ENCODE measurements around the gene RAD18. TPM values are rescaled to one million over a fixed set of nuclear protein-coding genes. Genes with fewer than 3 reads are reported as not detected.

RAD18 gene
- polyA plus RNA-seq, 3 donors = 1.9 to 6.9 (median 5.1) TPM

DNA sequence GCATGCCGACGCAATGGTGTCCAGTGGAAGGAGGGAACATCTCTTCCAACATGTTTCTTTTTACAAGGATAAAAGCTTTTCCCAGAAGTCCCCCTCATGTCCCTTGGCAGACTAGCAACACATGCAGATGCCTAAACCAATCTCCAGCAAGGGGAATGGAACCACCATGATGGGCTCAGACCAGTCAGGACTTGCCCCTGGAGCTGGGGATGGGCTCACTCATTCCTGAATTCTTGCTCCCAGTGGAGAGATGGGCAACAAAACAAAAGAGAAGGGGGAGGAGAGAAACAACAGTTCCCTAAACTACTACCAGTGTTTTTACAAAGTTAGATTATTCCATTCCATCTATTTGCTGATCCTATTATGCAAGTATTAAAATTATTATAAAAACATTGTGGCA, 117.1 kb downstream of the RAD18 start:
- no CpG with 5 or more reads among the region's 2 CpGs for whole genome bisulfite sequencing (ENCODE audit: insufficient coverage)
- Mint-ChIP-seq H3K9me3 (no peaks in the 10 kb centered on the region), H3K36me3 (no peaks in the 10 kb centered on the region), H3K4me1 (no peaks in the 10 kb centered on the region), H3K27ac (no peak overlapping the region), H3K27me3 (ENCODE audit: low read depth in 3 of 3) (peaks cover 0 to 2% (median 1%) of the 10 kb centered on the region in 3 donors), H3K4me3 (no peak overlapping the region)
- no peak overlapping the region for H2AFZ ChIP-seq (ENCODE audit: insufficient read depth, low read depth, low read length, poor library complexity, severe bottlenecking)
- no peaks in the 10 kb centered on the region for H4K20me1 ChIP-seq (ENCODE audit: insufficient read depth, low read length)
- H3K36me3 ChIP-seq (replicated peaks in 1 of 2; ENCODE audit: control insufficient read depth in 1 of 2, insufficient read depth in 2 of 2, low read length in 2 of 2) = no peaks in the 10 kb centered on the region
- no peak overlapping the region for H3K4me3 ChIP-seq (replicated peaks in 1 of 3; ENCODE audit: low read depth in 2 of 3, low read length in 3 of 3)
- no peaks in the 10 kb centered on the region for H3K79me2 ChIP-seq (ENCODE audit: insufficient read depth, low read length)
- H3K27ac ChIP-seq (ENCODE audit: low read depth in 1 of 2, low read length in 2 of 2) = no peak overlapping the region
- no peaks in the 10 kb centered on the region for H3K27me3 ChIP-seq (ENCODE audit: control insufficient read depth in 2 of 2, insufficient read depth in 2 of 2, low read length in 2 of 2)
- no peak overlapping the region for H3K9ac ChIP-seq (ENCODE audit: insufficient read depth, low read length, poor library complexity, severe bottlenecking)
- intact Hi-C loops (cut with micrococcal nuclease) = no loop called here
- TF ChIP-seq, protein P1, sequence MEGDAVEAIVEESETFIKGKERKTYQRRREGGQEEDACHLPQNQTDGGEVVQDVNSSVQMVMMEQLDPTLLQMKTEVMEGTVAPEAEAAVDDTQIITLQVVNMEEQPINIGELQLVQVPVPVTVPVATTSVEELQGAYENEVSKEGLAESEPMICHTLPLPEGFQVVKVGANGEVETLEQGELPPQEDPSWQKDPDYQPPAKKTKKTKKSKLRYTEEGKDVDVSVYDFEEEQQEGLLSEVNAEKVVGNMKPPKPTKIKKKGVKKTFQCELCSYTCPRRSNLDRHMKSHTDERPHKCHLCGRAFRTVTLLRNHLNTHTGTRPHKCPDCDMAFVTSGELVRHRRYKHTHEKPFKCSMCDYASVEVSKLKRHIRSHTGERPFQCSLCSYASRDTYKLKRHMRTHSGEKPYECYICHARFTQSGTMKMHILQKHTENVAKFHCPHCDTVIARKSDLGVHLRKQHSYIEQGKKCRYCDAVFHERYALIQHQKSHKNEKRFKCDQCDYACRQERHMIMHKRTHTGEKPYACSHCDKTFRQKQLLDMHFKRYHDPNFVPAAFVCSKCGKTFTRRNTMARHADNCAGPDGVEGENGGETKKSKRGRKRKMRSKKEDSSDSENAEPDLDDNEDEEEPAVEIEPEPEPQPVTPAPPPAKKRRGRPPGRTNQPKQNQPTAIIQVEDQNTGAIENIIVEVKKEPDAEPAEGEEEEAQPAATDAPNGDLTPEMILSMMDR (IDR thresholded peaks at IDR 0.05) = no peak
- H3K4me1 ChIP-seq (ENCODE audit: control insufficient read depth in 1 of 2, insufficient read depth in 2 of 2, low read length in 2 of 2) = no peaks in the 10 kb centered on the region
- DNase-seq = no peak
- H3K4me2 ChIP-seq (replicated peaks; ENCODE audit: extremely low read depth, low read length, poor library complexity, severe bottlenecking) = no peak overlapping the region
- H3K9me3 ChIP-seq (replicated peaks in 1 of 2; ENCODE audit: control insufficient read depth in 1 of 2, insufficient read depth in 1 of 2, low read length in 2 of 2) = no peaks in the 10 kb centered on the region

DNA sequence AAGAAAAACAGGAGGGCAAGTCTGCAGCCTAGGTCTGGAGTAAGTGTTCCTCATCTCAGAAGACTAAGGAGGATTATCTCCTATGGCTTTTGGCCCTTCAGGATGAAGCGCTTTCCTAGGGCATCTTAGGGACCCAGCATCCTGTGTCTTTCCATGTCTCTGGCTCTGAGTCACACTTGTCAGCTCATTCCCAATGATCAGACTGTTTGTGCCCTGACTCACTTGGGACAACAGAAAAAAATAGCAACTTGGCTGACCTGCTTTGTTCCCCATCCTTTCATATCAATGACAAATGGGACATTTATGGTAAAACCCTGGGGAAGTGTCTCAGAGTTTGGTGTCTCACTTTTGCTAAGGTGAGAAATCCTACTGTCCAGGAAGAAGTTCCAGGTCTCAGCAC, 117.6 kb downstream of the RAD18 start:
- Mint-ChIP-seq H3K27me3 (ENCODE audit: low read depth in 3 of 3) (peaks cover 0 to 2% (median under 1%) of the 10 kb centered on the region in 3 donors), H3K4me1 (no peaks in the 10 kb centered on the region), H3K36me3 (no peaks in the 10 kb centered on the region), H3K9me3 (no peaks in the 10 kb centered on the region), H3K27ac (no peak overlapping the region), H3K4me3 (no peak overlapping the region)
- Histone ChIP-seq H3K9ac (ENCODE audit: insufficient read depth, low read length, poor library complexity, severe bottlenecking) (no peak overlapping the region), H3K9me3 (replicated peaks in 1 of 2; ENCODE audit: control insufficient read depth in 1 of 2, insufficient read depth in 1 of 2, low read length in 2 of 2) (no peaks in the 10 kb centered on the region), H3K4me2 (replicated peaks; ENCODE audit: extremely low read depth, low read length, poor library complexity, severe bottlenecking) (no peak overlapping the region), H2AFZ (ENCODE audit: insufficient read depth, low read depth, low read length, poor library complexity, severe bottlenecking) (no peak overlapping the region), H3K4me3 (replicated peaks in 1 of 3; ENCODE audit: low read depth in 2 of 3, low read length in 3 of 3) (no peak overlapping the region), H3K36me3 (replicated peaks in 1 of 2; ENCODE audit: control insufficient read depth in 1 of 2, insufficient read depth in 2 of 2, low read length in 2 of 2) (no peaks in the 10 kb centered on the region), H3K4me1 (ENCODE audit: control insufficient read depth in 1 of 2, insufficient read depth in 2 of 2, low read length in 2 of 2) (no peaks in the 10 kb centered on the region), H4K20me1 (ENCODE audit: insufficient read depth, low read length) (no peaks in the 10 kb centered on the region), H3K27ac (ENCODE audit: low read depth in 1 of 2, low read length in 2 of 2) (no peak overlapping the region), H3K79me2 (ENCODE audit: insufficient read depth, low read length) (no peaks in the 10 kb centered on the region), H3K27me3 (ENCODE audit: control insufficient read depth in 2 of 2, insufficient read depth in 2 of 2, low read length in 2 of 2) (no peaks in the 10 kb centered on the region)
- 88% methylated on average over 1 of the region's 1 CpG for WGBS (ENCODE audit: insufficient coverage)
- TF ChIP-seq, protein P1 (IDR thresholded peaks at IDR 0.05) = no peak
- no peak for DNase-seq
- intact Hi-C loops (cut with micrococcal nuclease) = no loop called here

Measured in CD14-positive monocyte (primary cell).